HG03135 (cell line): ENCODE results near the gene IP6K3.

ENCODE experiments used
- ATAC-seq: cut with Tn5 transposase; IDR thresholded peaks from one replicate; pipeline ENCODE4 v1.9.1; 2021; ENCODE audit warnings: mild to moderate bottlenecking, moderate library complexity; ENCODE audit not compliant: unreplicated experiment

IP6K3 gene

DNA sequence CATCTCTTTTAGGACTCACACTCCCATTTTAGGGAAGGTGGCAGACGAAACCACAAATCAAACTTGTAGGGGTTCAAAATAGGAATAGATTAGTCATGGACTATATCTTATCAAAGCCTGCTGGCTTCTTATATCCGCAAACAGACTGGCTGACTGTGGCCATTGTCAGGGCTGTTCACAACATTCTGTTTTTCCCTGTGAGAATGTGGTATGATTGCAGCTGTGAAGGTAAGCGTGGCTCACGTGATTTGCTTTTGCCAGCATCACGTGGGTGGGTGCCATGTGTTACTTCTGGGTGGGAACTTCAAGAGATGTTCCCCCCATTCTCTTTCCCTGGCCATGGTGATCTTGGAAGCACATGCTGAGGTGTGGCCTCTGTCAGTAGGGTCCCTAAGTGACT is 5.9 kb downstream of the IP6K3 start:
- ATAC-seq, result no peak

DNA sequence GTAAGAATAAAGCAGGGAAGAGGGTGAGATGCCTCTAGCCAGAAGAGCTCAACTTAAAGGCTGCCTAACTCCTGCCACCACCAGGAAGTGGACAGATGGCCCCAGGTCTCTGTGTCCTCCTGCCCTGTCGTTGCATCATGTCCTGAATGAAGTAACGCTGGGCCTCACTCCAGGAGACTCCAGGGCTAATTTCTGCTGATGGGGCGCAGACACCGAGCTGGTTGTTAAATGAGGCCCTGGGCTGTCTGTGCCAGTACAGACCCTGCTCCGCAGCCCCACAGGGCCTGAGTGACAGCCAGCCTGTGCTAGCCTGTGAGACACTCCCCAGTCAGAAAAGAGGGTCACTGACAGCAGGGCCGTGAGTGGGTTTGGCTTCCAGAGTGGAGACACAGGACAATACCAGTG is 6.5 kb downstream of the IP6K3 start:
- ATAC-seq, result no peak

DNA sequence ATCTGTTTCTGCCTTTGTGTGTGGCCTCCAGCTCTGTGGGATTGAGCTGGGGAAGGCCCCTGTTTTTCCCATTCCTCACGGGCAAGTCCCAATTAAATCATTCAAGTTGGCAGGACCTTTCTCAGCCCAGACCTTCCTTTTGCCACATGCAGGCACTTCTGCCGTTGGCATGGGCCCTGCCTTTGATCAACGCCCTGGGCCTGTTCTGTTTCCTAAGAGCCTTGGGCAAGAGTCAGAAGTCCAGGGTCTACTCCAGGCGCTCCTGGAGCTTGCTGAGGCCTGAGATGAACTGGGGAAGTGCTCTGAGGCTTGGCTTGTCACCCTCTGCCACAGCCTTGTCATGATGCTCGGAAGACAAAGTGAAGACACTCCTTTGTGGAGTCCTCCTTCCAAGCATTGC is 7.1 kb downstream of the IP6K3 start:
- no peak for ATAC-seq

DNA sequence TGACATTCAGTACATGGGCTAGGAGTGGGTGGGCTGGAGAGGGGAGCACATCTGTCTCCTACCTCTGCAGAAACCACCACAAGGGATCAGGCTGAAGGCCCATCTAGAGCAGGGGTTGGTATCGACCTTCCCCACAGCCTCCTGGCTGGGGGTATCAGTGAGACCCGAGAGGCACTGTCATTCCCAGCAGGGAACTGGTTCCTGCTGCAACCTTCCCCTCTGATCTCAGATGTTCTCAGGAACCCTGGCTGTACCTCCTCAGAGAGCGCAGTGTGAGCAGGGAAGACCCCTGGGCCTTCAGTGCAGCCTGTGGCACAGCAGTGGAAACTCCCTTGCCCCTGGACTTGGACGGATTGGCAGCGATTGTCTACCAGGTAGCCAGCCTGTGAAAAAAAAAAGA is 7.8 kb downstream of the IP6K3 start:
- ATAC-seq, result no peak

DNA sequence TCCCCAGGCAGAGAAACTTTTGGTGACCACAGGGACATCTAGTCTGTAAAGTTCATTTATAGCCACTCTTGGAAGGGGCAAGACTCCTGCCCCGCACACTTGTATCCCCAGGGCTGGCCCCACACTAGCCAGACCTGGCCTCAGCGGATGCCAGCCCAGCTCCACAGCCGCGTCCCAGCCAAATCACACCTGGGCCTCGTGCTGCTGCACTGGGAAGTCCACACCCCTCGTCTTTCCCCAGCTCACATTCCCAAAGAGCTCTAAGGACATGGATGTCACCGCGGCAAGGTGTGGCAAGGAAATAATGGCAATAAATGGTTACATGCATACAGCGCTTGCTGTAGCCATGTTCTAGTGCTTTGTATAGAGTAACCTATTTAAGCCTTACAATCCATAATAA is 8.6 kb downstream of the IP6K3 start:
- ATAC-seq, result no peak

DNA sequence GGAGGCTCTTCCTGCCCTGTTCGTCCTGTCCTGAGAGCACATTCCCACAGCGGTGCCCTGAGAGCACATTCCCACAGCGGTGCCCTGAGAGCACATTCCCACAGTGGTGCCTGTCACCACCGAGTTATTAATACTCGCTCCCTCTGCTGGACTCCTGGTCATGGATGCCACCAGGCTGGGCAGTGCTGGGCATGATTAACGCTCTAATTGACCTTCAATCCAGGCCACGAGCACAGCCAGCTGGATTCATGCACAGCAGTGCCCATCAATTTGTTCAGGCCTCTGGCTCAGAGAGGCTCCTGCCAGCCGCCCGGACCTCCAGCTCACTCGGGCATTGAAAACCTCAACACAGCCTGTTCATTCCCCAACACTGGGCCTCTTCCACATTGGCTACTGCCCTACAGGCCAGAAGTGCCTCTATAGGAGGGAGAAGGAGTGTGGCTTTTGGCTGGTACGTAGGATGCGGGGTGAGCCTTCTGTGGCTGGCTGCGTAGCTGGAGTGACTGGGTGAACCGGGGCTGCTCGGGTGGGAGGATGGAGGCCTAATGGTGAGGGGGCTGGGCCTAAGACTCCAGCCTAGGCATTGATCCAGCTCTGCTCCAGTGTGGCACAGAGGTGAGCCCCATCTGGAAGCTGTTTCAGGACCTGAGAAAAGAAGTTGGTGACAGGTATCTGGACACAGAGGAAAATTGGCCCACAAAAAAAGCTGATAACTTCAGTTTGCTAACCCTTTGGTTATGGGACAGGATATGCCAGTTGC is 9.3 kb downstream of the IP6K3 start:
- no peak for ATAC-seq

DNA sequence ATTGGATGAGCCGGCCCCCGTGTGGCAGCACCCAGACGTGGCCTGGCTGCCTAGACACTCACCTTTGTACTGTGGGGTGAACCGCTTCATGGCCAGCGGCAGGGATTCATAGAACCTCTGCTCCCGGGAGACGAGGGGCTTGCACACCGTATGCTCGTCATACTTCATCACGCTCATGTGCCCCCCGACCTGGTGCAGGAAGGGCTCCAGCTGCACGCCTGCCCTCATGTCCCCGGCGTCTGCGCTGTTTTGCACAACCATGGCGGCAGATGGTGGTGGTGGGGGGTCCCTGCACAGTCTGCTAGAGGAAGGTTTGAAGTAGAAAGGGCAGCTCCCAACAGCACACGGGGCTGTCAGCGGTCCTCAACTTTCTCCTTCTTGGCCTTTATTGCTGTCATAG is 11.5 kb downstream of the IP6K3 start:
- ATAC-seq, result no peak

DNA sequence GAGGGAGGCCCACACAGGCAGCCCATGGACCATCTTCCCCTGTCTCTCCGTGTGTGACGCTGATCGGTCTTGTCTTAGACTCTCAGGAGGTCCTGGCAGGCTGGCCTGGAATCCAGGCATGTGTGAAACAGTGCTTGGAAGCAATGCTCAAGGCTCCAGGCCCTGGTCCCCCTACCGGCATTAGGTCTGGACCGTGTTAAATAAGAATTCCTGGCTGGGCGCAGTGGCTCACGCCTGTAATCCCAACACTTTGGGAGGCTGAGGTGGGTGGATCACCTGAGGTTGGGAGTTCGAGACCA is 13.0 kb downstream of the IP6K3 start:
- ATAC-seq, result no peak

DNA sequence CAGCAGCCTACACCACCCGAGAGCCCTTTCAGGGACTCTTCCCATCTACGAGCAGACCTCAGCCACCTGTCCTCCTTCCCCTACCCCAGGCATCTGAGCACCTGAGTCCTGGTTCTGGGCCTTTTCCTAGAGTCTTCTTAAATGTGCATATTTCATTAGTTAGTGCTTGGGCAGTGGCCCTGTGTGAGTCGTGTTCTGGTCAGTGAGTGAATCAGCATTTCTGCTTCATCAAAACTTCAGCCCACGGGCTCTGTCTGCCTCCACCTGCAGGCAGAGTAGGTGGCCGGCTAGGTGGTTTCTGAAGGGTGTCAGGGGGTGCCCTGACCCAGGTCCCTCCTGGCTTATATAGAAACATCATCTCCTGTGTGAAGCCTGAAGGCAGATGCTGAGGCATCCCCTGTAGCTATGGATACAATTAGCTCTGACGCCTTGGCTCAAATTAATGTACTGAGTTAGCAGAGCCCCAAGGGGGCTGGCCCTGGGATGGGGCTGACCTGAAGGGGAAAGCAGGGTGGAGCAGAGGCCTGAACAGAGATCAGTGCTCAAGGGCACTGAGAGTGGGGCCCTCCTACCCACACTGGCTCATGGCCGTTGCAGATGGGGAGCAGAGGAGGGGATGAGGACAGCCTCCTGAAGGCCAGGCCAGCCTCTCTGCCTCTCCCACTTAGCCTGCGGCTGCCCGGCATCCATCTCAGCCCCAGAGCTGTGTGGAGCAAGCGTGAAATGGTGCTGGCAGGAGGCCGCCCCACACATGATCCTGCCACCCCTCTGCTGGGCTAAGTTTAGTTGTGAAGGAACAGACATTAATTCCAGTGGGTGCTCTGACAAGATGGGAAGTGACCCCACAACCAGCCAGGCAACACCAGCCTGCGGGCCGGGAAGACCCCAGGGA is 13.6 kb downstream of the IP6K3 start:
- ATAC-seq, result no peak

DNA sequence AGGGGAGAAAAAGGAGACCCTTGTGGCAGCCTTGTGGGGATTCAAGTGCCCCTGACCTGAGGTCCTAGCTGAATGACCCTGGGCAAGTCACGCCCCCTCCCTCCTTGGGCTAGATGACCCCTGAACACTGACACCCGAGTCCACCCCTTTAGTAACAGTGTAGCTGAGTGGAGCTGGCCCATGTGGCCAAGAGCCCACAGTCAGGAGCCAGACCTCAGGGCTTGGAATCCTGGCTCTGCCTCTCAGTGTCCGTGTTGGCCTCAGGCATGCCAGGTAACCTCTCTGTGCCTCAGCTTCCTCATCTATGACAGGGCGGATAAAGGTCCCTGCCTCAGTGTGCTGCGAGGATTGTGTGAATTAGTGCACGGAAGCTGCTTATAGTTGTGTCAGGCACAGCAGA is 14.3 kb downstream of the IP6K3 start:
- ATAC-seq, result no peak

DNA sequence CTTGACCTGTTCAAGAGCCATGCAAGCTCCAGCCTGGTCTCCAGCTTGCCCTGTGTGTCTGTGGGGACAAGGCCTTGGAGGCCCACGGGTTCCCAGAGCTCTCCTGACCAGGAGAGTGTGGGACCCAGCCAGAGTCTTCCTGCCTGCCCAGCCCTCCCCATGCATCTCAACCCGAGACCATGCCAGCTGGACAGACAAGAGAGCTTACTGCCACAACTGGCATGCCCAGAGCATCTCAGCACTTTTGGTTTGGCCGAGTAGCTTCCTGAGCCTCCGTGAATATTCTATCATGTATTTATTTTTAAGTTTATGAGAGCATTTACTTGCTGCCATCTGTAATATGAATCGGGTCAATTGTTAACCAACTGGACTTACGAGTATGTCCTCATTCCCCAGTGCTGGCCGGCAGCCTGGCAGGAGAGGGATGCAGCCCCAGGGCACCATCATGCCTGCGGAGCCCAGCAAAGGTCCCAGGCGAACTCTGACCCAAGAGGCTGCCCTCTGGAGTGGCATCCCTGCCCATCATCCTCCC is 14.9 kb downstream of the IP6K3 start:
- ATAC-seq, result no peak

DNA sequence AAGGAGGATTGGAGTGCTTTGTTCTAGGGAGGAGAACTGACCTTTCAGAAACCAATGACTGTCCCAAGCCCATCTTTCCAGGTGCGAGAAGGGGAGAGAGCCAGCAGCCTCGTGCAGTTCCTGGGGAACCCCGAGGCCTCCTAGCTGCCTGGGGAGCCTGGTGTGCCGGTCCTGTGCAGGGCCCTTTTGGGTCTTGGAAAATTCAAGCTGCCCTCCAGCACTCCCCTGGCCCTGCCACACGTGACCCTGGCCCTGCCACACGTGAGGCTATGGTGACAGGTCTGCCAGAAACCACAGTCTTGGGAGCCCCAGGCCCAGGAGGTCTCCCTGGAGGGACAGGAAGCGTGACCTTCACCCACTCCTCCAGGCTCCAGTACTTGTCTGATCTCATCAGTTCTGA is 15.7 kb downstream of the IP6K3 start:
- no peak for ATAC-seq

DNA sequence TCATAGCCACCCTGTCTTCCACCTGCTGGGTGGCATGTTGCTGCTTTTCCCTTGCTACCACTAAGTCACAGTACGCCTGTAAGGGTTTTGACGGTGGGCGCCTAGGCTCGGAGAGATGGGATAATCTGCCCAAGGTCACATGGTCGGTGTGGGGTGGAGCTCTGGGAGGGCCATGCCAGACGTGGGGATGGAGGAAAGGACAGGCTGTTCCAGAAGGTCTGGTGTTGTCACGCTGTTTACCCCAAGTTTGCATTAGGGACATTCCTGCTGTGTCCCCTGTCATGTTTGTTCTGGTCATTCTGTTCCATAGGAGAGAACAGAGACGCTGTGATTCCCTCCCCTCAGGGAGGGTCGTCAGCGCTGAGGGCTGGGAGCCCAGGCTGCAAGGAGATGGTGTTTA is 16.1 kb downstream of the IP6K3 start:
- no peak for ATAC-seq

DNA sequence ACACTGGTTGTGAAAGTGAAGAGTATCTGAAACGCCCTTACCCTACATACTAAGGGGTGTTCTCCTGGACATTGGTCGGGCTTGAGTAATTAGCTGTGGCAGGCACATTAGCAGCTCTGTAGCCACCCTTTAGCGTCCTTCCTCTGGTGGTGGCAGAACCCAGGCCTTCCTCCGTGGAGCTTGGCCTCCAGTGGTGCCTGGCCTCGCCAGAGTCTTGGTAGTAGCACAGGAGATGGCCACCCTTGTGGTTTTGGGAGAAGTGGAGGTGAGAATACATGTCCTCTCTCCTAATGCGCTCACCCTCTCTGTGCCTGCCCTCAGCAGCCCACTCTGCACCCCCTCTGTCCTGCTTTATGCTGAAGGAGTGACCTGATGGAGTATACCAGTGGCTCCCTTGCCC is 17.6 kb downstream of the IP6K3 start:
- ATAC-seq, result no peak

DNA sequence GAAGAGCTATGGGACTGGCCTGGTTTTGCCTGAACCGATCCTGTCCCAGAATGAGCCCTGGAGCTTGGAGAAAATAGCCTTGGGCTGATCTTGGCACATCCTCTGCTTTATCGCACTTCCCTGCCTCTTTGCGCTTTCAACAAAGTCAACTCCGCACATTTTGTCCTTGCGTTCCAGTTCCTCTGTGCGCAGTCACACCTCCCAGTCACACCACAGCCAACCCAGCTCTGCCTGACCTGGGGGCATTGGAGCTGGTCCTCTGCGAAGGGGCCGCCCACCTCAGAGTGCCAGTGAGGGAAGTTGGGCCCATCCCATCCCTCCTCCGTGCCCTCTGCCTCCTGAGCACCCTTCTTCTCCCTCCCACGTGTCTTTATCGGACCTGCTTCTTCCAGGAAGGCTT is 18.3 kb downstream of the IP6K3 start:
- ATAC-seq, result no peak

DNA sequence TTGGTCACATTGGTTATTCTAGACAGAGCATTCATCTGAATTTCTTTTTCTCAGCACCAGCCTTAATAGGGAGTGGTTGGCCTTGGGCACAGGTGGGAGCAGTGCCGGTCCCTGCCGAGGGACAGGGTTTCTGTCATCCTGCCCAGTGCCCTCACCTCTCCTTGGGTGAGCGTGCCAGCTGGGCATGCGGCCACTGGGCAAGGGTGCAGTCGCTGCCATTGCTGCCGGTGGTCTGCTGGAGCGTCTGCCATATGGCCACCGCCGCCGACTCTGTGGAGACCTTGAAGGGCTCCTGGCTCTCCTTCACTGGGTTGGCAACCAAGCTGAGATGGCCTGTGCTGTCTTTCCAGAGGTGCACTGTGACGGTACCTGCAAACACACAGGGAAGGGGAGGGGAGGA is 18.8 kb downstream of the IP6K3 start:
- no peak for ATAC-seq

DNA sequence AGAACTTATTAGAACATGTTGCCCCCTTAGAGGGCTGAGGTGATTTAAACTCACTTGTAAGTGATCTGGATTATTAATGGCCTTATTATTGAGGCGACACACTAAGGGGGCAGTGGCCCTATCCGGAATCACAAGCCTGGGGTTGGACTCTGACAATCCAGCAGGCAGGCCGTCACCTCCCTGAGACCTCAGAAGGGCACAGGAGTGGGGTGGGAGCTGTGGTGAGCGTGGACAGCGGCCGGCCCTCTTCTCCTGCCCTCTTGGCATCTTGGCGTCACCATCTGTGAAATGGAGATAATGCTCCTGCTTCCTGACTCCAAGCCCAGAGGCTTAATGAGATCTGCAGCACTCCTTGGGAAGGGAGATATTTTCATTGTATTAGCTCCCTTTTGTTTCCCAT is 19.6 kb downstream of the IP6K3 start:
- ATAC-seq, result no peak

DNA sequence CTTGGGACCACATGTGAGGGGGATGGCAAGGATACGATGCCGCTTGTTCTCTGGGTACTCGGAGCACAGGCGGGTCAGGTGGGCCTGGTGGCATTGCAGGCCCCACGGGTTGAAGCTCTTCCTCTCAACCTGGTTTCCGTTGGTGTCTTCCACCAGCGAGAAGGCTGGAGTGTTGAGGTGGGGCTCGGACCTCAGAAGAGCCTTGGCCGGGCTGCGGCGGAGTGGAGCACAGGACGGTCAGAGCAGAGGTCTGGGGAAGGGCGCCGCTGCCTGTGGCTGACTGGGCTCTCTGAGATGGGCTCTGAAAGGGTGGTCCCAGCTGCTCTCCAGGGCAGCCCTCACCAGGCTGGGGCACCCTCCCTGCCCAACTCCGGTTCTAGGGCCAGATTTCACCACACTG is 20.0 kb downstream of the IP6K3 start:
- ATAC-seq, result no peak

DNA sequence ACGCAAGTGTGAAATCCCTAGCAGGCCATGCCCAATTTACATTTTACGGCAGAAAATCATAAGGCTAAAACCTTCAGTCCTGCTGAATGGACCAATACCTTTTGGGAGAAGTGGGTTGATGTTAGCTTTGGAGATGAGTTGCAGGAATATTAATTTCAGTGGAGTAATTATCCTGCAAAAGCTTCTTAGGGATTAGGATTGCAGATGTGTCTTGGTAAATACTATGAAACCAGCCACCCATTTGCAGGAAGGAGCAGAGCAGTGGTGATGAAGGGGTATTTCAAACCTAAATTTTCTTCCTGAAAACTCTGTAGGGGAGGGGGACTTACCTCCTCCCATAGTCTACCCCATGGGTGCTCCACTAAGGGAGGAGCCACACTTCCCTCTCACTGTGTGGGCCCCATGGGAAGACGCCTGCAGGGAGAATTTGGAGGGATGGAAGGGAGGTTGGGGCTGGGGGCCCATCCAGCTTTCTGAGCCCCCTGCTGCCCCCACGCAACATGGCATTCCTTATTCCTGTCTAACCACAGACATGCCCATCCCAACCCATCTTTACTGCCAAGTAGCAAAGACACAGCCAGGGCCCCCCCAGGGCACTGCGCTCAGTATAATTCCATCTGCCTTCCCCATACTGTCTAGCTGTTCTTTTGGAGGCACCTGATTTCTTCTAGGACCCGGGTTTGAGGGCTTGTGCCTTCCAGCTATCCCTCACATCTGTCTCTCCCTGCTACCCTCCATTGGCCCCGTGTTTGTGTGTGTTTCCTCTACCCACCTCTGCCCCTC is 20.6 kb downstream of the IP6K3 start:
- ATAC-seq, result no peak

DNA sequence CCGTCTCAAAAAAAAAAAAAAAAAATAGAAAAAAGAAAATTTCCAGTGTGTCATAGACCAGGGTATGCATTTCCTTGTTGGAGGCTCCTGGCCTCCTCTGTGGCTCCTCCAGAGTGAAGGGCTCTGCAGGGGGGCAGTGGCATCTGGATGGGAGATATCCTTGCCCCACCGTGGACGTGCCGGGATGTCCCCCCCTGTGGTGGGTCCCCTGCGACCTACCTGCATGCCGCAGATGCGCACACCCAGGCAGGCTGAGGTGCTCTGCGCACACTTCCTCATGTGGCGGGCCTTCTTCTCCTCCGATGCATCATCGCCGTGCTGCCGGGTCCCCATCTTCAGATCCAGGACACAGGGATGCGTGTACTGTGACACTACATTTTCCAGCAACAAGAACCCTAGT is 21.5 kb downstream of the IP6K3 start:
- no peak for ATAC-seq
